HG03521 (cell line): ENCODE results near the gene DOK5.

ENCODE experiments used
- ATAC-seq: cut with Tn5 transposase; IDR thresholded peaks from one replicate; pipeline ENCODE4 v1.9.1; 2021; ENCODE audit warnings: mild to moderate bottlenecking, moderate library complexity; ENCODE audit not compliant: unreplicated experiment

The DOK5 gene

DNA sequence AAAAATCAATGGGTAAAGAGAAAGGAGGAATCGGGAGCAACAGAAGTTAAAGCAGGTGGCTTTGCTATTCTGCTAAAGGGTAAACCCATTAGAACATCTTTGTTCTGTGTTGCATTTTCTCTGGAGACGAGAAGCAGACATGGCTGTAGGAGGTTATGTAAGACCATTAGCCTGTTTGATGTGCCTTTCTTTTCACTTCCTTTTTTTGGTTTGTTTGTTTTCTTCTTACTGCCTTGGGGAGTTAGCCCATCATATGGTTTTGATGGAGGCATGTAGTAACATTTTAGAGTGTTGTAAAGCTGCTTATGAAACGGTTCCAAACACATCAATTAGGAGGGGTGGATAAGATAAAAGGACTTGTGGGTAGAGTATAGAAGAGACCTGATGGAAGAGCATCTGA is 131.0 kb downstream of the DOK5 start:
- ATAC-seq: no peak

DNA sequence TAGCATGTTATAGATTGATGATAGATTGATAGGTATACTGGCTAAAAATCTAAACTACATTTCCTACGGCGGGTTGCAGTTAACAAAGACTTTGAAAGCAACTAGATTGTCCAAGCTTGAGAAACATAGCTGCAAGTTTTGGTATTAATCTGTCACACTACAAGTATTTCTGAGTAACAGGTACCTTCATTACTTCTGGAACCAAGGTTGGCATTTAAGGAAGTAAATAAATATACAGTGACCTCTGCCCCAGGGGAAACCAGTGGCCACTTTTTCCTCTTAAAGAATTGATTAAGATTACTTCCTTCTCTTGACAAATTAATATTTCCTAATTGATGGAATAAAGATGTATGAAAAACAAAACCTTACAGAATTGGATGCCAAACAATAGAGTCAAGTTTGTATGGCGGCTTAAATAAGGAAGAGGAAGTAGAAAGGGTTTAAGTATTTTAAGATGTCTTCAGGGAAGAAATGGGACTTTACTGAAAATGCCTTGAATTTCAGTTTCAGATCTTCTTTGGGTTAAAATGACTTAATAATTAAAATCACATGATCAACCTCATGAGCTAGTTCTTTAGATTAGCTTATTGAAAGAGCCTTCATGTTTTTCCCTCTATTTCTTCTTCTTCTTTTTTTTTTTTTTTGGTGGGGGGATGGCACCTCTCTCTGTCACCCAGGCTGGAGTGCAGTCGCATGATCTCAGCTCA is 132.8 kb downstream of the DOK5 start:
- ATAC-seq: no peak

DNA sequence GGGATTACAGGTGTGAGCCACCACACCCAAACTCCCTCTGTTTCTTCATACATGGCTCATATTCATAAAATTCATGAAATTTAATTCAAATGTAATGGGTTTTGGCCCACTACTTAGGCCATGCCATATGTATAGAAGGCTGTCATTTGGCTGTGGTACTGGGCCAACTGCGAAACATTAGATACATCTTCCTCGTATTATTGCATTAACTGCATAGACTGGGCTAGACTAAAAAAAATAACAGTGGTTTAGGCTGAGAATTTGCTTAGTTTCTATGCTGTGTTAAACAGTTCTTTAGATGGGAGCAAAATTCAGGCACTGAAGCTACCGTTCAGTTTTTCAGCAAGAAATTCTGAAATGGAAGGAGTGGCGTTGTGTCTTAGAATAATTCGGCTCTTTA is 133.6 kb downstream of the DOK5 start:
- ATAC-seq: no peak

DNA sequence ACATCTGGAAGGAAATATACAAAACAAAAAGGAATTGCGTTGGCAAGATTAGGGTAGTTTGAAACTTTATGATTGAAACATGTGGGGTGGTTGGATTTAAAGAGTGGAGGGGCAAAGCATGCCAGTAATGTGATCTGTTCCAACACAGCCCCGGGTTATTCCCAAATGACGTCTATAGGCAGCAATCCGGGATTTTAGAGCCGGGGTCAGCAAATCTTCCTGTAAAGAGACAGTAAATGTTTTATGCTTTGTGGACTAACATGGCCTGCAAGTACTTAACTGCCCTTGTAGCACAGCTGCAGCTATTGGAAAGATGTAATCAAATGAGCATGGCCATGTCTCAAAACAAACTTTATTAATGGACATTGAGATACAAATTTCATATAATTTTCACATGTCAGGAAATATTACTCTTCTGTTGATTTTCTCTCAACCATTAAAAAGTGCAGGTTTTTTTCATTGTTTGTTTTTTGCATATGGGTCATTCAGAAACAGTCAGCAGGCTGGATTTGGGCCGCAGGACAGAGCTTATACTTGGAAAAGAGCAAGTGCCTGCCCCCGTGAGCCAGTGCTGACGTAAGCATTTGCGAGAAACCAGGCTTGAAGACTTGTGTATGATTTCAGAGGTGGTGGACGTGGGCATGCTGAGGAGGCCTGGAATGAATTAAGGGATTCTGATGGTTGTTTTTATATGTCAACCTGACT is 136.5 kb downstream of the DOK5 start:
- no peak for ATAC-seq

DNA sequence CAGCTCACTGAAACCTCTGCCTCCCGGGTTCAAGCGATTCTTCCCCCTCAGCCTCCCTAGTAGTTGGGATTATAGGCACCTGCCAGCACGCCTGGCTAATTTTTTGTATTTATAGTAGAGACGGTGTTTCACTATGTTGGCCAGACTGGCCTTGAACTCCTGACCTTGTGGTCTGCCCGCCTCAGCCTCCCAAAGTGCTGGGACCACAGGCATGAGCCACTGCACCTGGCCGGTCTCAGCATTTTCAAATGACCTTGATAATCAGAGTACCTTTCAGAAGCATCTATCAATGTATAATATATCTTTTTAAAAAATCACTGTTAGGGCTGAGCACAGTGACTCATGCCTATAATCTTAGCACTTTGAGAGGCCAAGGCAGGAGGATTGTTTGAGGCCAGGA is 143.0 kb downstream of the DOK5 start:
- no peak for ATAC-seq

DNA sequence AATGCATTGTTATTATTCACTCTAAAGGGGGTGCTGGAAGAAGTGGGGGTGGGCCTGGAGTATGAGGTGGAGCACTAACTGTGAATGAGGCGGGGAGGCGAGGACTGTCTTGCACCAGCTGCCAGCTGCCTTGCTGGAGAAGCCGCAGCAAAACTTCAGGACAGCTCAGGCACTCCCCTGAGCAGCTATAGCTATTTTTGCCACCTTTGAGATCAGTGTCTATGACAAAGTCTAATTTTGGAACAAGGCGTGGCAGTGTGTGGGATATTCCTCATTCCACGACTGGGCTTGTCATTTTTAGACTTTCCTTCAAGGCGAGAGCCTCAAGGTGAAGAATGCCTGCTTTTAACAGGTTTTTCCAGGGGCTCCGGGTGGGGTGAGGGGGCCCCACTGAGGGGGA is 143.8 kb downstream of the DOK5 start:
- ATAC-seq: no peak

DNA sequence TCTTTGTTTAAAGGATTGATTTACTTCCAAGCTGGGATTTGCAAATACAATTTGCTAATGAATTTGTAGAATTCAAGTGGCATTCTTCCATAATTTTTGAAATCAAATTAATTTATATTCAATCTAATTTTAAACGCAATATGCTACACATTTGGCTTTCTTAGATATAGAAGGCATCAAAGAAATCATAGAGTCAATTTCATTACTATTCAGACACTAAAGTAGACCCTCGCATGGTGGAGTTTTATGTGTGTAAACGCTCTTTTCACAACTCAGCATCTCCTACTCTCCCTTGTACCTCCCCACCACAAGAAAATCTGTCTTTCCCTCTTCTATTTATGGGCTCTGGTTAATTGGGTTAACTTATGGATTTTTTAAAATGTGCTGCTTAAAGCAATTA is 144.3 kb downstream of the DOK5 start:
- ATAC-seq: no peak

DNA sequence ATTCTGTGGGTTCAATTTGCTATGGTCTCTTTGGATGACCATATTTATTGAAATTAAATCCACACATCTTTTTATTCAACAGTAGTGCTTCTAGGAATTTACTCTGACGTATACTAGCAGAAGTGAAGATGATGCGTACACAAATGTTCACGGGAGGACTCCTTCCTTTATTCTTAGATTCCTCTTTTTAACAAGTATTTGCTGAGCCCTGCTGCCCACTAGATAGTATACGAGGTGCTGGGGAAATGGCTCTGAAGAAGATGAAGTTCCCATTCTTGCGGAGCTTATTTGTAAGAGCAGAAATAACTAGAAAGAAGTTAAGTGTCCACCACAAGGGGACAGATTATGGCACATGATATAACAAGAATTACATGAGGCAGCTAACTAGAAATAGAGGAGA is 145.2 kb downstream of the DOK5 start:
- ATAC-seq: no peak

DNA sequence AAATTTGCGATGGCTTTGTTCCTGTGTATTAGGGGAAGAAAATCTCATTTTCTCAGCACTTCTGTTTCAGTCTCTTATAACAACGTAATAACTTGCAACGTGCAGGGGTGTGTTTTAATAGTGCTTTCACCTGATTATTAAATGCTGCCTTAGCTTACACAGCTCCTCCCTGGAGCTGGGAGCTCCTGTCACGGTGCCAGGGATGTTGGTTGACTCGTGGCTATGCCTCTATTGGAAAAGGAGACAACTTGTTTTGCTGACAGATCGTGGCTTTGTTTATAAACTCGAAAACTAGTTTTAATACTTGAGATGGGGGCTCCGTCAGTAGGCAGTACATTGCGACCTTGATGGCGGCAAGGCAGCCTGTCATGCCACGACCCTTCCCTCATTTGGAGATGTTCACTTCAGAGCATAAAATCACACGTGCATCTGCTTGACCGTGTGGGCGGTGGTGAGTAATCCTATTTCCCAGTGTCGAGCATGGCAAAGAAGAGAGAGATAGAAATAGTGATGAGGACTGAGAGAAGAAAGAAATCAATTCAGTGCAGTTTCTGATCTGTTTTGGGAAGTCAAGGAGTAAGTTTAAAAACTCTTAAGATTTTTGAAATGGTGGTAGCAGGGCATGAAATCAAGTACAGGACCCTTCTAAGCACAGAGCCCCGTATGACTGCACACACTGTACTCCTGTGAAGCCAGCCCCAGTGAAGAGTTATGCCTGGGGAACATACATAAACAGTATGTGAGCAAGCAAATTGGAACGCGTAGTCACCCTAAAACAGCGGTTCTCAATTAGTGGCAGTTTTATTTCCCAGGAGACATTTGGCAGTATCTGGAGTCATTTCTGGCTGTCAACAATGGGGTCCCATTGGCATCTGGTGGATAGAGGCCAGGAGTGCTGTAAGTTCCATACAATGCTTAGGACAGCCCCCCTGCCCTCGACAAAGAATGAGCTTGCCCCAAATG is 147.2 kb downstream of the DOK5 start:
- no peak for ATAC-seq

DNA sequence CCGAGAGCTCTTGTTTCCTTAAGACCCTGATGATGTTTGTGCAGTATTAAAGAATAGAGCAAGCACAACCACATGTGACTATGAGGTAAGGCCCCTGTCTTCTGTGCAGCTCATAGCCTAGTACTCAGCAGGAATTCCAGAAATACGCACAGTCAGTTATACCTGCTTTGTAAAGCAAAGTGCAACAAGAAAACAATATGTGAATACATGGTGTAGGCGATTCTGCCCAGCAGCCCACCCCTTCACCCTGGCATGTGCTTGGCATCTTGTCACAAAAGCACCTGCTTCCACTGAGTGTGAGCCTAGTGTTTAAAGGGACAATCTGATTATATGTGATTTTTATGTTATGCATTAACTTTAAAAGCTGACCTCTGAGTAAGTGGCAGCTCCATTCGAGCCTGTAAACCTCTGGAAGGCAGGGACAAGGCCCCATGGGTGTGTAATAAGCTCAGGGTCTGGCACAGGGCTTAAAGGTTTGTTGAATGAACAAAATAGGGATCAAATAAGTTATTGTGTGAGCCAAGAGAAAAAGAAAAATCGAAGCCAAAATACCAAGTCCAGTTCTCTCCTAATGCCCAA is 148.7 kb downstream of the DOK5 start:
- no peak for ATAC-seq

DNA sequence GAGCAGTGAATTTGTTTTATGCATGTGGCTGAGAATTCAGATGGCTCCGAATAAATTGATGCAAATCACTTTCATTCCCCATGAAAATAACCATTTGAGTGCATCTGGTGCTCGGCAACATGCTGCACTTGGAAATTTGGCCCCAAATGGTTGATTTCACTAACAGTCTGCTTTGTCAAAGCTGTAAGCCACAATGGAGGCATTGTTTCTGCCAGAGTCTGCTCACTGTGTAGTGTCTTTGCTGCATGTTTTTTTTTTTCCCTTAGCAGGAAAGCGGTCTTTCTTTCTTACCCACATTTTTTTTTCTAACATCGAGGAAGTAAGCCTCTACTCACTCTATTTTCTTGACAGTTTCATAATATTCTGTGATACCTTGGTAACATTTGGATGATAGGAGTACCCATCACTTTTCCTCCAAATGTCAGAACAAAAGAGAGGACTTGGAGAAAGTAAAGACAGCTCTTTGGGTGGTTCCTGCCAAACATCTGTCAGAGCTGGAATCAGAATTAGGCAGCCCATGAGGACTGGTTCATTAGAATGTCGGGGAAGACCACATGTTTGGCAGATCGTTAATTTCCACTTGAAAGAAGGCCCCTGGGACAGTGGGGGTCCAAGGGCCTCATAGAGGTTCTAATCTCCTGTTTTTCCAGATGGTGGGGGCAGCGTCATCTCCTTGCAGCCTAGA is 149.5 kb downstream of the DOK5 start:
- ATAC-seq: no peak

DNA sequence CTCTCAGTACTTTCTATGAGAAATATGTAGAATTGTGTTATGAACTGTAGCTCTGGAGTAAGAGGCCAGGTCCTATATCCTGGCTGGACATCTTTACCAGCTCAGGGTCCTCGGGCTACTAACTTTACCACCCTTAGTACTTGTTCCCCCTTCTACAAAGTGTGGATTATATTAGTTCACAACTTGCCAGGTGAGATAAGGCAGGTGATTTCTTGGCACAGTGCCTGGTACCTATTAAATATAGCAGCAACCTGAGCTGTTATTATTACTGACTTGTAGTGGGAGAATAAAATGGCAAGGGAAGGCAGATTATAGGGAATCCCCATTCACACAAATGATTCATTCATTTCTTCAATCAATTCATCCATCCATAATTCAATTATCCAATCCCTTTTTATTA is 150.1 kb downstream of the DOK5 start:
- ATAC-seq: no peak

DNA sequence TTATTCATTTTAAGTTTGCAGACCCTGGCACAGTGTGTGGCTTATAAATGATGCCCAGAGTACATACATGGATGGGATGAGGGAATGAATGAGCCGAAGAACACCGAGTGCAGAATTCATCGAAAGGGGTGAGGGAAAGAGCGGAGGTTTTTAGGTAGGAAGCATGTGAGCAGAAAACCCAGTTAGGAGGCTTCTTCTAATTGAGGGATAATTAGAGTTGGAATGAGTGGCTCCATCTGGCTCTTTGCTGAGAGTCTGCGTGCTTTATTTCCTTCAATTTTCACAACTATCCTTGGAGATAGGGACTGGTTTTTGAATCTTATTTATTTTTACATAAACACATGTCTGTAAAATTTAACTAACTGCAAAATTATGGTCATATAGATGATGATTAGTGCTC is 150.7 kb downstream of the DOK5 start:
- ATAC-seq: no peak

DNA sequence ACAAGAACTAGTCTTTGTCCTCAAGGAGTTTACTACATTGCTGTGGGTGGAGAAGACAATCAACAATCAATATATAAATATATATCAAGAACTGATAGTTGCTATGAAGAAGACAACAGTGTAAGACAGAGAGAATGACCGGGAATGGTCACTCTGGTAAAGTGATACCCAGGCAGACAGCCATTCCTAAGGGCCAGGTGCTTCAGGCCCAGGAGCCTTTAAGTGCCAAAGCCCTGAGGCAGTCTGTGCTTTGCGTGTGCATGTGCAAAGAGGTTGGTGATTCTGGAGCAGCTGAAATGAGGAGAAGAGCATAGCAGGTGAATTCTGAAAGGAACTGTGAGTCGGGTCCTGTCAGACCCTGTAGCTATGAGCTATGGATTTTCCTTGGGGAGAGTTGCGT is 154.2 kb downstream of the DOK5 start:
- ATAC-seq: no peak

DNA sequence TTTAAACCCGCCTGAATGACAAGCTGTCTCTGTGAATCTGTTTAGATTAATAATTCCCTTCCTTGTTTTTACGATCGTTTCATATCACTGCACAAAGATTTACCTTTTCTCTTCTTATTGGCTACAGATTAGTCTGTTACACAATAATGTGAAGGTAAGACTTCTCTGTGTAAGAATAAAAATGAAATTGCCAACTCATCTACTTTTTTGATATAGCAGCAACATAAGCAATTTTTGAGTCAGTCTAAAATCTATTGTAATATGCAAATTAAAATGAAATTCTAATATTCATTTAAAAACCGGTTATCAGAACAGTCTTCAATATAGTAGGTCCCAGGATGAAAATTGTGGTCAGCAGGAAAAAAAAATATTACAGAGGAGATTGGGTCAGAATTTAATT is 155.2 kb downstream of the DOK5 start:
- ATAC-seq: no peak

DNA sequence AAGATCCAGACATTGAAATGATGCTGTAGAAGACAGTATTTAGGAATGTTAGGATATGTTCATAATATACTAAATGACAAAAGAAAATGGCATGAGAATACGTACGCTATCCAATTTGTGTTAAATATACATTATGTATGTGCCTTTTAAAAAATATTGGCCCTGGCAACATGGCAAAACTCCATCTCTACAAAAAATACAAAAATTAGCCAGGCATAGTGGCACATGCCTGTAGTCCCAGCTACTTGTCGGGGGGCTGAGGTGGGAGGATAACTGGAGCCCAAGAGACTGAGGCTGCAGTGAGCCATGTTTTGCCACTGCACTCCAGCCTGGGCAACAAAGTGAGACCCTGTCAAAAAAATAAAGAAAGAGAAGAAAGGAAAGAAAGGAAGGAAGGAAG is 155.7 kb downstream of the DOK5 start:
- no peak for ATAC-seq

DNA sequence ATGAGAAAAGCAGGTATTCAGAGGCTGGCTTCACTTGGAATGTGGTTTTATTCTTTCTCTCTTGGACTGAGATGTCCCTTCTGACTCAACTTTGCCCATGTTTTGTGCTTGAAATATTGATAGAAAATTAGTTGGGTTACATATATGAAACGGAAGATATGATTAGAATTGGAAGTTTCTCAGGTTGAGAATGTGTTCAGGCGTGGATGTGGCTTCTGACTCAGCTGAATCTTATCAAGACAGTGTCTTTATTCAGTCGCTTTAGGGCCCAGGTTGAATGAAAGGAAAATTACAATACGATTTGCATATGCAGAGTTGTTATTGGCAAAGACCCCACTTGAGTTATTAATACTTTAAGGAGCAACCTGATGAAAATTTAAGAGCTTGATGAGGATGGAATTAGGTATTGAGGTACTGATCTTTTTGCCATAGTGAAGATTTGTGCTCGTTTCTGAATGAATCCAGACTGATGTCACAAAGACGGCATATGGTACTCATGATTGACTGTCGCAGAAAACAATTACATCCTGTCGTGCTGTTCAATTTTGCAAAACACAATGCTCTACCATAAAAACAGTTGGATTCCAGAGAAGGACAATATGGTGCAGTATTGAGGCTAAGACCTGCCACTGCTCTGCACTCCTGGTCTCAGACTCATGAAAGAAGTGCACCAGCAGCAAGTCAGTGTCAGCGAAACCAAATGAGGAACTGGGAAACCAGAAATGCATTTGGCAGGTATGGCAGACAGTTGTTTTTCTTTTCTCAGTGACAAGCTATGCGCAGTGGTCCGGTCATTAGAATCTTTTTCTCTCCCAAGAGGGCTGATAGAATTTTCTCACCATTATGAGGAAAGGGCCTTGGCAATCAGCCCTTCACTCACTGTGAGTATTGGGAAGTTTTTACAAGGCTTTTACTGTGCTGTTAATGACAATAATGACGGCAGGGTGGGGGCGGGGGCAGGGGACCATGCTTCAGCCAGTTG is 158.3 kb downstream of the DOK5 start:
- peak; percentile 97 for ATAC-seq

DNA sequence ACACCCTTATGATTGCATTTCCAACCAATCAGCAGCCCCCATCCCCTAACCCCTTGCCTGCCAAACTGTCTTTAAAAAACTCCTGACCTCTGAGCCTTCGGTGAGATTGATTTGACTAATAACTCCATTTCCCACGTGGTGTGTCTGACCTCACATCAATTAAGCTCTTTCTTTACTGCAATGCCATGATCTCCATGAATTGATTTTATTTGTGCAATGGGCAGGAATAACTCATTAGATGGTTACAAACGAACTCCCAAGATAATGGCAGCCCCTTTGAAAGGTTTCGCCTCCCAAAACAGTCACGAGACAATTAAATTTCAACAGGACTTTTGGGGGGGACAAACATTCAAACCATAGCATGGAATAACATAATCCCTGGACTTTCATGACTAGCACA is 161.2 kb downstream of the DOK5 start:
- no peak for ATAC-seq

DNA sequence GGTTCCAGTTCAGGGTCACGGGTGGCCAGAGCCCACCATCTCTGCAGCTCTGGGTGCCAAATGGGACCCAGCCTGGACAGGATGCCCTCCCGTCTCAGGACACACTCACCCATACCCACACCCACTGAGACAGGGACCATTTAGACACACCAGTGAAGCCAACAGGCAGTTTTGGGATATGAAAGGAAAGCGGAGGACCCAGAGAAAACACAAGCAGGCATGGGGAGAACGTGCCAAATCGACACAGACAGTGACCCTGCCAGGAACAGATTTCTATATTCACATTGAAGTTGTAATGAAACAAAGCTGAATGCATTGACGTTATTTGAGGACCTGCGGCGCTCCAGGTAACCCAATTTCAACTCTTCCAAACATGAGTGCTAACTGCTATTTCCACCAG is 164.5 kb downstream of the DOK5 start:
- no peak for ATAC-seq

DNA sequence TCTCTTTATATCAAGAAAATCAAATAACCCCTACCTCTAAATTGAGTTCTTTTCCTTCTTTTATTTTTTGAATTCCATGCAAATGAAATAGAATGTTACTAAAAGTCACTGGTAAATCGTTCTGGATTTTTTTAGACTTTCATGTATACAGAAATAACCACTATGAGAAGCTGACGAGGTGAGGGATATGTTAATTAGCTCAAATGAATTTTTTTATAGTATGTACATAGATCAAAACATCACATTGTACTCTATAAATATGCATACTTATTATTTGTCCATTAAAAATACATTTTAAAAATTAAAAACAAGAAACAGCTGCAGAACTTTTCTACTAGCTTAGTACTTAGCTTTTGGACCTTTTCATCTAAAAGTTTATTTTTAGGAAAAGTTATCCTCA is 165.4 kb downstream of the DOK5 start:
- ATAC-seq: no peak
